NB4 (cell line): Measurements from ENCODE around the gene ARHGDIG.
"Not testable (repeated sequence)": the region's sequence is repeated elsewhere in the genome, so short reads cannot be mapped to it uniquely, and the experiment has no call there.

Source experiments
- DNase-seq: peaks from one replicate; pipeline ENCODE4 v3.0.0; 2010; ENCODE audit warnings: low read depth
- H3K4me3 ChIP-seq: one replicate; pipeline ENCODE4 v1.5.1; 2011; ENCODE audit warnings: mild to moderate bottlenecking, low read depth, low read length, moderate library complexity
- CTCF ChIP-seq: IDR thresholded peaks from one replicate; pipeline ENCODE4 v1.5.1; 2012; ENCODE audit warnings: low read depth, low read length
- MAX ChIP-seq: IDR thresholded peaks from 2 replicates; pipeline ENCODE4 v1.6.1; 2011; ENCODE audit warnings: low read depth, low read length
- MYC ChIP-seq: IDR thresholded peaks from 2 replicates; pipeline ENCODE4 v1.6.1; 2011; ENCODE audit warnings: low read depth, low read length
- POLR2A ChIP-seq: IDR thresholded peaks from 2 replicates; pipeline ENCODE4 v1.6.1; 2011; ENCODE audit warnings: mild to moderate bottlenecking; ENCODE audit not compliant: insufficient read length; ENCODE audit errors: extremely low read depth

Gene ARHGDIG

GRCh38 chr16:324201-324450 is 43.7 kb downstream of the ARHGDIG start:
- no peak for TF ChIP-seq POLR2A
- no peak for TF ChIP-seq MYC
- TF ChIP-seq MAX = no peak
- no peak for TF ChIP-seq CTCF
- no peak overlapping the region for H3K4me3 ChIP-seq
- DNase-seq = no peak

- DNase-seq = peak; percentile 28
- no peak overlapping the region for H3K4me3 ChIP-seq
- TF ChIP-seq CTCF = no peak
- no peak for TF ChIP-seq MYC
- no peak for TF ChIP-seq POLR2A
- no peak for TF ChIP-seq MAX
Observed at GRCh38 chr16:324451-325334, 44.3 kb downstream of the ARHGDIG start.

- TF ChIP-seq CTCF (no peak), MAX (no peak), MYC (no peak), POLR2A (no peak)
- no peak overlapping the region for H3K4me3 ChIP-seq
- peak; percentile 25 for DNase-seq
Observed at GRCh38 chr16:325375-326145, 45.2 kb downstream of the ARHGDIG start.

- TF ChIP-seq MYC (no peak), MAX (no peak), POLR2A (no peak), CTCF (no peak)
- DNase-seq = no peak
- H3K4me3 ChIP-seq = no peak overlapping the region
Observed at GRCh38 chr16:330741-331140, 50.4 kb downstream of the ARHGDIG start.

- DNase-seq, H3K4me3 ChIP-seq: not testable (repeated sequence)
Observed at GRCh38 chr16:331181-331814, 50.9 kb downstream of the ARHGDIG start.
